ENCODE results near the gene SLC25A39. TPM values are rescaled to one million over a fixed set of nuclear protein-coding genes. Genes with fewer than 3 reads are reported as not detected.

Gene SLC25A39
- total and polyA plus RNA-seq, 2 of the 13 experiments (the other 11 are each of a cell fraction or from before 2014, with no cell fraction given): 144 to 151 TPM

DNA sequence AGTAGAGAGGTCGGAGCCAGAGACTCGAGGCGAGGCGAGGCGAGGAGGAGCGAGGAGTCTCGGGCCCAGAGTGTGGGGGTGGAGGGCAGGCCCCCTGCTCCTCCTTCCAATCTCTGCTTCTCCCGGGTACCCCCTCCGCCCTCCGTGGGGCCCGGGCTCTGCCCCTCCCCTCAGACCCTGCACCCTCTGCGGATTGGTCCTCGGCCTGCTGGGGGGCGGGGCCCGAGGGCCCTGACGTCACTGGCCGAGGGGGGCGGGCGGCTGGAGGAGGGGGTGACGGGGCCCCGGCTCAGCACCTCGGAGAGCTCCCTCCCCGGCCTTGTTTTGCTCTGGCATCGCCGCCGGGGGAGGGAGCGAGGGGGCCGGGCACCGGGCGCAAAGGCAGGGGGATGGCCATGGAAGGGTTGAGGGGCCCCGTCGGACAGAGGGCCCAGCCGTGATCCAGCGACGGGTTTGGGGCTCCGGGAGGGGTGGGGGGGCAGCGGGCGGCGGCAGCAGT is 16.3 kb downstream of the SLC25A39 start, which contains the start of gene RUNDC3A:
RUNDC3A (plus strand) TSS at position 282 of the 499 bp plus-strand sequence. CDS start 232 bp downstream, outside the sequence.
- Histone ChIP-seq H3K4me1 (ENCODE audit: insufficient read depth, low read length) (peaks cover 44% of the 10 kb centered on the region), H3K9ac (ENCODE audit: insufficient read depth, low read depth, low read length) (no peak within 1 kb of the TSS), H3K4me2 (ENCODE audit: low read depth, low read length) (peak within 1 kb of the TSS; percentile 80), H3K27me3 (ENCODE audit: control insufficient read depth in 1 of 2, insufficient read depth in 2 of 2, low read length in 2 of 2) (peaks cover 1 to 26% of the 10 kb centered on the region in 2 experiments; a peak in 4 of 5 replicates), H3K27ac (ENCODE audit: extremely low read length, insufficient read depth, low read length) (no peak within 1 kb of the TSS), H3K36me3 (replicated peaks in 1 of 2; ENCODE audit: control insufficient read depth in 1 of 2, insufficient read depth in 2 of 2, low read length in 2 of 2) (no peaks in the 10 kb centered on the region), H3K79me2 (ENCODE audit: insufficient read depth, low read length) (no peaks in the 10 kb centered on the region), H3K4me3 (replicated peaks in 1 of 3; ENCODE audit: insufficient read depth in 1 of 3, low read depth in 2 of 3, low read length in 3 of 3) (peak within 1 kb of the TSS; percentile 38 to 68 (median 58); a peak in 4 of 6 replicates), H4K20me1 (ENCODE audit: insufficient read depth, low read length) (no peaks in the 10 kb centered on the region), H3K9me3 (ENCODE audit: low read length) (no peaks in the 10 kb centered on the region), H2AFZ (ENCODE audit: low read length) (no peak within 1 kb of the TSS)
- peak; percentile 69 for ATAC-seq
- WGBS (ENCODE audit: low lambda C conversion rate): 4% methylated on average over 15 of the region's 39 CpGs
- CTCF ChIA-PET (ENCODE audit: low intra/inter-chr PET ratio, low total read pairs): no interaction called here
- intact Hi-C loops (cut with micrococcal nuclease; ENCODE audit: unreplicated experiment) (no loop called here), in situ Hi-C loops (cut with HindIII; ENCODE audit: extremely low pct_ligation_motif_present, low pct_unique_long_range_greater_than_20kb) (no loop called here)
- BruUV-seq (replicated peaks): no TSS peak
- DNase-seq (ENCODE audit: low spot score): peak; percentile 59
- FAIRE-seq: no peak
- POLR2A ChIA-PET: interaction anchor here (0.6 to 1.2 kb wide), 6 partner anchors 10 to 109 kb away, joined by 3 to 6 read pairs (median 3); partner anchors contain the start of genes ATXN7L3 and GRN
- TF ChIP-seq ZNF678 (CRISPR knock-in tag; IDR thresholded peaks at IDR 0.05): no peak
- TF ChIP-seq ZIK1 (CRISPR knock-in tag; IDR thresholded peaks at IDR 0.05; ENCODE audit: borderline replicate concordance, low read depth): peak; percentile 66; the same call in 1 of the 2 replicates
- TF ChIP-seq SALL1 (CRISPR knock-in tag; IDR thresholded peaks at IDR 0.05): peak; percentile 89
- peak; percentile 72; the same call in 1 of the 2 replicates for TF ChIP-seq MTF1 (CRISPR knock-in tag; IDR thresholded peaks at IDR 0.05)
- no peak for TF ChIP-seq CBX2 (IDR thresholded peaks at IDR 0.05; ENCODE audit: low read depth, low read length)
- TF ChIP-seq CBX2 (CRISPR knock-in tag; IDR thresholded peaks at IDR 0.05; ENCODE audit: low read depth): no peak
- no peak for TF ChIP-seq ZNF660 (CRISPR knock-in tag; IDR thresholded peaks at IDR 0.05; ENCODE audit: borderline replicate concordance, low read depth)
- TF ChIP-seq ARNTL (CRISPR knock-in tag; IDR thresholded peaks at IDR 0.05): 0 out of 2 replicates have a peak, but pooled peaks have one; percentile 33
- TF ChIP-seq ZSCAN22 (CRISPR knock-in tag; IDR thresholded peaks at IDR 0.05): no peak
- TF ChIP-seq, protein P1, sequence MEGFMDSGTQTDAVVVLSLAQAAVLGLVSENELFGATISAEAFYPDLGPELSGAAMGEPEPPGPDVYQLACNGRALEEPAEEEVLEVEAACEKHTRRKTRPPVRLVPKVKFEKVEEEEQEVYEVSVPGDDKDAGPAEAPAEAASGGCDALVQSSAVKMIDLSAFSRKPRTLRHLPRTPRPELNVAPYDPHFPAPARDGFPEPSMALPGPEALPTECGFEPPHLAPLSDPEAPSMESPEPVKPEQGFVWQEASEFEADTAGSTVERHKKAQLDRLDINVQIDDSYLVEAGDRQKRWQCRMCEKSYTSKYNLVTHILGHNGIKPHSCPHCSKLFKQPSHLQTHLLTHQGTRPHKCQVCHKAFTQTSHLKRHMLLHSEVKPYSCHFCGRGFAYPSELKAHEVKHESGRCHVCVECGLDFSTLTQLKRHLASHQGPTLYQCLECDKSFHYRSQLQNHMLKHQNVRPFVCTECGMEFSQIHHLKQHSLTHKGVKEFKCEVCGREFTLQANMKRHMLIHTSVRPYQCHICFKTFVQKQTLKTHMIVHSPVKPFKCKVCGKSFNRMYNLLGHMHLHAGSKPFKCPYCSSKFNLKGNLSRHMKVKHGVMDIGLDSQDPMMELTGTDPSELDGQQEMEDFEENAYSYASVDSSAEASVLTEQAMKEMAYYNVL (CRISPR knock-in tag; IDR thresholded peaks at IDR 0.05; ENCODE audit: borderline replicate concordance): no peak
- no peak for TF ChIP-seq ZNF138 (CRISPR knock-in tag; IDR thresholded peaks at IDR 0.05; ENCODE audit: low read depth)
- TF ChIP-seq ZNF564 (CRISPR knock-in tag; IDR thresholded peaks at IDR 0.05): 0 out of 2 replicates have a peak, but pooled peaks have one; percentile 79
- TF ChIP-seq ZFP36 (IDR thresholded peaks at IDR 0.05; ENCODE audit: borderline replicate concordance, low read depth, low read length, partially characterized antibody): no peak
- TF ChIP-seq MBD4 (IDR thresholded peaks at IDR 0.05; ENCODE audit: borderline replicate concordance, low read length): no peak
- TF ChIP-seq RAD51 (IDR thresholded peaks at IDR 0.05; ENCODE audit: borderline replicate concordance): no peak
- TF ChIP-seq ZSCAN5A (CRISPR knock-in tag; IDR thresholded peaks at IDR 0.05; ENCODE audit: borderline replicate concordance): no peak
- TF ChIP-seq ZNF543 (CRISPR knock-in tag; IDR thresholded peaks at IDR 0.05): no peak
- TF ChIP-seq, protein P2, sequence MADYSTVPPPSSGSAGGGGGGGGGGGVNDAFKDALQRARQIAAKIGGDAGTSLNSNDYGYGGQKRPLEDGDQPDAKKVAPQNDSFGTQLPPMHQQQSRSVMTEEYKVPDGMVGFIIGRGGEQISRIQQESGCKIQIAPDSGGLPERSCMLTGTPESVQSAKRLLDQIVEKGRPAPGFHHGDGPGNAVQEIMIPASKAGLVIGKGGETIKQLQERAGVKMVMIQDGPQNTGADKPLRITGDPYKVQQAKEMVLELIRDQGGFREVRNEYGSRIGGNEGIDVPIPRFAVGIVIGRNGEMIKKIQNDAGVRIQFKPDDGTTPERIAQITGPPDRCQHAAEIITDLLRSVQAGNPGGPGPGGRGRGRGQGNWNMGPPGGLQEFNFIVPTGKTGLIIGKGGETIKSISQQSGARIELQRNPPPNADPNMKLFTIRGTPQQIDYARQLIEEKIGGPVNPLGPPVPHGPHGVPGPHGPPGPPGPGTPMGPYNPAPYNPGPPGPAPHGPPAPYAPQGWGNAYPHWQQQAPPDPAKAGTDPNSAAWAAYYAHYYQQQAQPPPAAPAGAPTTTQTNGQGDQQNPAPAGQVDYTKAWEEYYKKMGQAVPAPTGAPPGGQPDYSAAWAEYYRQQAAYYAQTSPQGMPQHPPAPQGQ (CRISPR knock-in tag; IDR thresholded peaks at IDR 0.05; ENCODE audit: borderline replicate concordance): no peak
- TF ChIP-seq HDAC1 (CRISPR knock-in tag; IDR thresholded peaks at IDR 0.05): peak; percentile 41; the same call in 1 of the 2 replicates
- TF ChIP-seq XRCC5 (optimal IDR thresholded peaks at IDR 0.05; ENCODE audit: low read length): no peak
- peak; percentile 95 for TF ChIP-seq HOXA5 (CRISPR knock-in tag; IDR thresholded peaks at IDR 0.05)
